BE2C (cell line): Measurements from ENCODE around the gene TNFRSF13B.
"Not testable (repeated sequence)": the region's sequence is repeated elsewhere in the genome, so short reads cannot be mapped to it uniquely, and the experiment has no call there.

ENCODE experiments used
- DNase-seq: peaks from one replicate; pipeline ENCODE4 v3.0.0-alpha.2; 2020
- H3K27me3 ChIP-seq: fragments of 250-450 bp; sonication (Bioruptor Pico); 2 replicates; pipeline ENCODE4 v1.5.1; 2020; ENCODE audit warnings: mild to moderate bottlenecking
- H3K36me3 ChIP-seq: fragments of 250-450 bp; sonication (Bioruptor Pico); 2 replicates; pipeline ENCODE4 v1.5.1; 2020; ENCODE audit warnings: mild to moderate bottlenecking
- H3K4me1 ChIP-seq: fragments of 250-450 bp; sonication (Bioruptor Pico); 2 replicates; pipeline ENCODE4 v1.5.1; 2020
- H3K4me3 ChIP-seq: 2 replicates; pipeline ENCODE4 v1.5.1; 2011; ENCODE audit warnings: low read depth, low read length
- H3K9me3 ChIP-seq: fragments of 250-450 bp; sonication (Bioruptor Pico); 2 replicates; pipeline ENCODE4 v1.5.1; 2020
- TF ChIP-seq, protein P1 (sequence below): IDR thresholded peaks from 2 replicates; pipeline ENCODE4 v1.5.1; 2012; ENCODE audit warnings: mild to moderate bottlenecking, low read depth, low read length

TNFRSF13B gene

DNA sequence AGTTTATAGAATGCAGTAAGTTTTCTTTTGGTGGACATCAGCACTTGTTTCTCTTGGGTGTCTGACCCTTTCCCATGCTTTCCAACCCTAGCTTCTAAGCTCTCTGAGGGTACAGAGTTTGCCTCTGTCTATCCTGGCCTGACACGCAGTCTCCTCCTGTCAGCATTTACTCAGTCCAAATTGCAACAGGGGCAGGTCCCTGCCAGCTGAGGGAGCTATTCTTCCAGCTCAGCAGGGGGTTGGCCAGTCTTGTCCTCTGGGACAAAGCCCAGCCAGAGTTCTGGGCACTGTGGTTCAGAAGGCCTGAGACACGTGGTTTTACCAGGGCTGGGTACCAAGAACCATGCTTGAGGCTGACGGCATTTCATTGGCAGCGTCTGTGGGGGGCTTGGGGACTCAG is 38.1 kb upstream of the TNFRSF13B start:
- H3K4me3 ChIP-seq, DNase-seq, H3K36me3 ChIP-seq, H3K27me3 ChIP-seq, H3K4me1 ChIP-seq, H3K9me3 ChIP-seq: not testable (repeated sequence)

DNA sequence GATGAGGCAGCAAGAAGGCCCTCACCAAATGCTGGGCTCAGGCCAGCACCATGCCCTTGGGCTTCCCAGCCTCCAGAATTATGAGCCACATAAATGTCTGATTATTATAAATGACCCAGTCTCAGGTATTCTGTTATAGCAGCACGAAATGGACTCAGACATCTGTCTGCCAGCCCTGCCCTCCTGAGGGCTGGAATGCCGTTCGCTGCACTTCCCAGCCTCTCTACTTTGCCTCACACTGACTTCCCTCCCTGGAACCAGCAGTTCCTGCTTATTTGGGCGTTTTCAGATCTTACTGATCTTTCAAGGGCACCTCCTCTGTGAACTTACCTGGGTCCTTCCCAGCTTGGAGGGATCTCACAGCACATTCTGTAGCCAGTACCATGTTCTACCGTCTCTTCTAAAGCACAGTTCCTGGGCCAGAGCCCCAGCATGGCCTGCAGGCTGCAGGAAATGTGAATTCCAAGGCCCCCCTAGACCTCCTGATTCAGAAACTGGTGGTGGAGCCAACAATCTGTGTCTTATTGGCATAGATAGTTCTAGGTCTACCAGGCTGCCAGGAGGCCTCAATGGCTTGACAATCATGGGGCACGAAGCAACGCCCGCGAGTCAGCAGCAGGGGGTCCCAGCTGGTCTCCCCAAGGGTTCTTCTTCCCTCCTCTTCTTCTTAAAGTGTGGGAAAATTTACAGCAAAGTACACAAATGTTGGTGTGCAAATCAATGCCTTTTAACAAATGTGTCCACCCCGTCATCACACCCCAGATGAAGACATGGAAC is 36.9 kb upstream of the TNFRSF13B start:
- not testable (repeated sequence) for DNase-seq

DNA sequence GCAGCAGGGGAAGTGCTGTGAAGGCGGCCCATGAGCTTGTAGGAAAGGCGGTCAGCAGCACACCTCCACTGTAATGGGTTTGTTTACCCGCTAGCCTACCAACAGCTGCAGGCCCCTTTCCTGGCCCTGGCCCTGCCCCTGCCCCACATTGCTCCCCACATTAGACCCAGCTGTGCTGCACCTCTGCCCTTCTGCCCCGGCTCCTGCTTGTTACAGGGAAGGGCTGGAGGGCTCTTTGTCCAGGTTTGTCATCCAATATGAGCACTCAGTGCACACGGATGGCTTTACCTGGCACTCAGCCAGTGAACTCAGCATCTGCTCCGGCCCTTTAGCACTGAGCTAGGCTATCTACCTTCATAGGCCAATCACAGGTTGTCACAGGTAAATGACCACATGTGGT is 36.0 kb upstream of the TNFRSF13B start:
- not testable (repeated sequence) for H3K36me3 ChIP-seq, H3K9me3 ChIP-seq, DNase-seq, H3K27me3 ChIP-seq, H3K4me1 ChIP-seq, H3K4me3 ChIP-seq

More for the DNA sequence above, 36.9 kb upstream of the TNFRSF13B start:
- H3K4me3 ChIP-seq, H3K9me3 ChIP-seq, H3K27me3 ChIP-seq, H3K4me1 ChIP-seq, H3K36me3 ChIP-seq: not testable (repeated sequence)

DNA sequence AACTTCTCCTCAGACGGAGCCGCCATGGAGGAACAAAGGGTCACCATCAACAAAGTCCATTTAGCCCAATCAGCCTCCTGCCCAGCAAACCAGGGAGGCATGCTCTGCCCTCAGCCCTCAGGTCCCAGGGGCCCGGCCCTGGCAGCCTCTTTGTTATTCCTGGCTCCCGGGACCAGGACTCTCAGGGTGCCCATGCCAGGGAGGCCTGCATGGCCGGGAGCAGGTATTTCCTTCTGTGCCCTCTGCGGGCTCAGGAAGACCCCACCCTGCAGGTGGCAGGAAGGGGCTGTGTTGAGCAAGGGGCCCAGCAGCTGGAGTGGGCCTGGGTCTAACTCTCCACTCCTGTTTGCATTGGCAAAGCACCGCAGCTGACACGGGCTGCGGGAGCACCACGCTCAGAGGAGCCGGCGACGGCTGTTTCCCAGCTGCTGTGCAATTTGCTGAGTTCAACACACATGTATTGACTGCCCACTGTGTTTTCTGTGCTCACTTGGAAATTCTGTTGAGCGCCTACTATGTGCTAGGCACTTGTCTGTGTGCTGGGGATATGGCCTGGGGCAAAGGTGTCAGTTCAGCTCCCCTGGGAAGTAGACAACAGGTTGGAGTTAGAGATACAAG is 33.2 kb upstream of the TNFRSF13B start:
- not testable (repeated sequence) for H3K4me3 ChIP-seq, H3K9me3 ChIP-seq, H3K36me3 ChIP-seq, H3K4me1 ChIP-seq, DNase-seq, H3K27me3 ChIP-seq

DNA sequence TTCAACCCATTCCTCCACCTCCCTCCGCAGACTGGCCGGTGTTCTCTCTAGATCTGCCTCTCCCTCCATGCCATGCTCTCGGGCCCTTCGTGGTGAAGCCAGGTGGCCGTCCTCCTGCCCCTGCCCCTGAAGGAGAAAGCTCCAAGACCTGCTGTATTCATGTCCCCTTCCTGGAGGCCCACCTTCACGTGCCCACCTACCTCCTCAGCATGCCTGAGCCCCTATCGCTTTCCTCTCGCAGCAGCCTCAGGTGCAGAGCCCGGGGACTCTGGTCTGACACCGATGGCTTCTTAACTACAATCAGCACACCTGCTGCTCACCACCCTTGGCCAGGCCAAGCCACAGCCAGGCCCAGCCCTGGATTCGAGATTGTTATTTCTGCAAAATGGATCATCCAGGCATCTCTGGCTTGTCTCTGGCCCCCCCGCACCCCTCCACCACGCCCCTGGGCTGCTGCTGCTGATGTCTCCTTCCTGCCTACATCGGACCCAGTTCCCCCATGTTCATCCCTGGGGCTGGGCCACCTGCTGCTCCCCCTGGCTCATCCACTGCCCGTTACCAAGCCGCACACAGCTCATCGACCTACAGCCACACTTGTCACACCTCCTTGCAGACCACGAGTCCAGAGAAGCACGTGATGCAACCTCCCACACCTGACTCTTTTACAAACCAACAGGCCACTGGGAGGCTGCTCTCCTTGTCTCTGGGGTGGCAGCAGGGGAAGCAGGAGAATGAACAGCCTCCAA is 32.5 kb upstream of the TNFRSF13B start:
- no peaks in the 10 kb centered on the region for H3K27me3 ChIP-seq
- H3K9me3 ChIP-seq = no peaks in the 10 kb centered on the region
- no peak overlapping the region for H3K4me3 ChIP-seq
- DNase-seq = no peak
- H3K36me3 ChIP-seq = no peaks in the 10 kb centered on the region
- no peaks in the 10 kb centered on the region for H3K4me1 ChIP-seq
- TF ChIP-seq, protein P1, sequence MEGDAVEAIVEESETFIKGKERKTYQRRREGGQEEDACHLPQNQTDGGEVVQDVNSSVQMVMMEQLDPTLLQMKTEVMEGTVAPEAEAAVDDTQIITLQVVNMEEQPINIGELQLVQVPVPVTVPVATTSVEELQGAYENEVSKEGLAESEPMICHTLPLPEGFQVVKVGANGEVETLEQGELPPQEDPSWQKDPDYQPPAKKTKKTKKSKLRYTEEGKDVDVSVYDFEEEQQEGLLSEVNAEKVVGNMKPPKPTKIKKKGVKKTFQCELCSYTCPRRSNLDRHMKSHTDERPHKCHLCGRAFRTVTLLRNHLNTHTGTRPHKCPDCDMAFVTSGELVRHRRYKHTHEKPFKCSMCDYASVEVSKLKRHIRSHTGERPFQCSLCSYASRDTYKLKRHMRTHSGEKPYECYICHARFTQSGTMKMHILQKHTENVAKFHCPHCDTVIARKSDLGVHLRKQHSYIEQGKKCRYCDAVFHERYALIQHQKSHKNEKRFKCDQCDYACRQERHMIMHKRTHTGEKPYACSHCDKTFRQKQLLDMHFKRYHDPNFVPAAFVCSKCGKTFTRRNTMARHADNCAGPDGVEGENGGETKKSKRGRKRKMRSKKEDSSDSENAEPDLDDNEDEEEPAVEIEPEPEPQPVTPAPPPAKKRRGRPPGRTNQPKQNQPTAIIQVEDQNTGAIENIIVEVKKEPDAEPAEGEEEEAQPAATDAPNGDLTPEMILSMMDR = no peak

DNA sequence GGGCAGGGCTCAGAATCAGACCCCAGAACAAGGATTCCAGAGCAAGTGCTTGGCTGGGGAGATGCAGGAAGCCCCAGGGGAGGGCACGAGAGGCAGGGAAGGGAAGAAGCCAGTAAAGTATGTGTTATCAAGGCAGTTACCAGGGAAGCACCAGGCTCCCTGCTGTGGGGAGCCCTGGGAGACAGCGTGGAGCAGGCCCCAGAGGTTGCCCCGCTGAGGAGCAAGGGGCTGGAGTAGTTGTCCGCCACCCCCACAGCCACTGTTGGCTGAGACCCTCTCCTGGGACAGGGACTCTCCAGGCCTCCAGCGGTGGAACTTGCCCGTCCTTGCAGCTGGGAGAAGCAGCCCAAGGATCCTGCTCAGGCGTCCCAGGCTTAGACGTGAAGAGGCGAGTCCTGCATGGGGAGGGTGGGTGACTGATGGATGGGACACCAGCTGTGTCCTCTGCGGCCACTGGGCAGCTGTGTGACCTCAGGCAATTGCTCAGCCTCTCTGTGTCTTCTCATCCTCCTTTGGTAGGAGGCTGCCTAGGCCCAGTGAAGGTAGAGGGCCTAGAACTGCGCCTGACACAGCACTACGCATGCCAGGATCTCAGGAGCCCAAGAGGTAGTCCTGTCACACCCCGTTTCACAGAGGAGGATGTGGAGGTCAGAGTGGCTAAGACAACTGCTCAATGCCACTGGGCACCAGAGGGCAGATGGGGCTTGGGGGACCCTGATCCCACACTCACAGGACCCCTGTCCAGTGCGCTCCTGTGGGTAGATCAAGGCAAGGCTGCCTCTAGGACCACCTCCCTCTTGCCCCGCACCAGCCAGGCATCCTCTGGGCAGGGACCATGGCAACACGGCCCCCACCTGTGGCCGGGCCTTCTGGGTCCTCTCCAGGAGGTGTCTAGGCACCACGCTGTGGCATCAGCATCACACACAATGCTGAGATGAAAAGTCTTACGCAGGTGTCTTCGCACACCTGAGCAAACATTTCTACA is 31.1 kb upstream of the TNFRSF13B start:
- H3K4me1 ChIP-seq, H3K4me3 ChIP-seq, DNase-seq: not testable (repeated sequence)

DNA sequence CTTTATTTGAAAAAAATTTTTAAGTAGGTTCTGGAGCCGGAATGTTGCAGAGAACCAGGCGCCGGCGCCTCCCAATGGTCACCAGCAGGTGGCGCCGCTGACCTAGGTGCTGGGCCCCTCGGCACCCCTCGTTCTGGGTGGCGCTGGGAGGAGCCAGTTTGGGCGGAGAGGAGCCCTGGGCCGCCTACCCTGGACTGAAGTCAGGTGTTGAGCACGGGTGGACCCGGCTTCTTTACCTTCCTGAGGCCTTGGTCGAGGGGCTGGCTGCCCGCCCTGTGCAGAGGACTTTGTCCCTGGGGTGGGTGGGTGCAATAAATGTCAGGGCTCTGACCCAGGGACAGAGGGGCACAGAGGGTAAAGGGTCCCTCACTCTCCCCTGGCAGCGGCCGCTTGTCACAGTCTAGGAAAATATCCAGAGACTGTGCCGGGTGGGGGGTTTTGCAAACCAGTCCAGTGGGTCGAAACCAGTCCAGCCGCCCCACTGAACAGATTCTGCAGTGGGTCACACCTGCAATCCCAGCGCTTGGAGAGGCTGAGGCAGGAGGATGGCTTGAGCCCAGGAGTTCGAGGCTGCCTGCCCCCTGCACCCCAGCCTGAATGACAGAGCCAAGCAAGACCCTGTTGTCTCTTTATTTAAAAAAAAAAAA is 30.1 kb upstream of the TNFRSF13B start:
- H3K4me1 ChIP-seq = no peaks in the 10 kb centered on the region
- TF ChIP-seq, protein P1 = peak; percentile 82
- no peaks in the 10 kb centered on the region for H3K9me3 ChIP-seq
- H3K27me3 ChIP-seq = no peaks in the 10 kb centered on the region
- peak; percentile 66 for DNase-seq
- no peak overlapping the region for H3K4me3 ChIP-seq
- no peaks in the 10 kb centered on the region for H3K36me3 ChIP-seq

More for the DNA sequence above, 31.1 kb upstream of the TNFRSF13B start:
- not testable (repeated sequence) for H3K36me3 ChIP-seq, H3K9me3 ChIP-seq, H3K27me3 ChIP-seq
